Measurements from ENCODE around the gene CCL3. TPM values are rescaled to one million over a fixed set of nuclear protein-coding genes. Genes with fewer than 3 reads are reported as not detected.
"Not testable (repeated sequence)": the region's sequence is repeated elsewhere in the genome, so short reads cannot be mapped to it uniquely, and the experiment has no call there.

CCL3 gene
- total RNA-seq, 1 donor from 2014 or later: not detected

GRCh38 chr17:36085765-36086164 lies 4.2 kb downstream of the CCL3 start:
- intact Hi-C loops (cut with micrococcal nuclease): no loop called here

GRCh38 chr17:36083691-36084090 lies 6.3 kb downstream of the CCL3 start:
- H3K27ac ChIP-seq (replicated peaks); H3K4me1 ChIP-seq; H3K9me3 ChIP-seq (replicated peaks); DNase-seq; H3K36me3 ChIP-seq; H3K4me3 ChIP-seq; intact Hi-C loops (cut with micrococcal nuclease): not testable (repeated sequence)
- H3K27me3 ChIP-seq (ENCODE audit: low read depth): peaks cover 12% of the 10 kb centered on the region

More at GRCh38 chr17:36085765-36086164, 4.2 kb downstream of the CCL3 start:
- H3K27me3 ChIP-seq (ENCODE audit: low read depth): peaks cover 32% of the 10 kb centered on the region
- DNase-seq: no peak
- H3K4me3 ChIP-seq: no peak overlapping the region
- no peaks in the 10 kb centered on the region for H3K4me1 ChIP-seq
- no peaks in the 10 kb centered on the region for H3K9me3 ChIP-seq (replicated peaks)
- no peak overlapping the region for H3K27ac ChIP-seq (replicated peaks)
- no peaks in the 10 kb centered on the region for H3K36me3 ChIP-seq
- no peak for TF ChIP-seq CTCF (IDR thresholded peaks at IDR 0.05; ENCODE audit: borderline replicate concordance)

GRCh38 chr17:36082482-36083120 lies 7.3 kb downstream of the CCL3 start:
- intact Hi-C loops (cut with micrococcal nuclease); H3K4me1 ChIP-seq; H3K4me3 ChIP-seq; H3K9me3 ChIP-seq (replicated peaks); H3K27ac ChIP-seq (replicated peaks); DNase-seq; H3K36me3 ChIP-seq; H3K27me3 ChIP-seq (ENCODE audit: low read depth): not testable (repeated sequence)

- H3K27ac ChIP-seq (replicated peaks); intact Hi-C loops (cut with micrococcal nuclease): not testable (repeated sequence)
These were observed 8.1 kb downstream of the CCL3 start for GRCh38 chr17:36081681-36082471.

GRCh38 chr17:36074365-36074764 lies 15.6 kb downstream of the CCL3 start:
- peaks cover 9% of the 10 kb centered on the region for H3K9me3 ChIP-seq (replicated peaks)
- intact Hi-C loops (cut with micrococcal nuclease): no loop called here
- no peak overlapping the region for H3K4me3 ChIP-seq
- peaks cover 6% of the 10 kb centered on the region for H3K27me3 ChIP-seq (ENCODE audit: low read depth)
- no peak for TF ChIP-seq CTCF (IDR thresholded peaks at IDR 0.05; ENCODE audit: borderline replicate concordance)
- H3K4me1 ChIP-seq: no peaks in the 10 kb centered on the region
- H3K27ac ChIP-seq (replicated peaks): no peak overlapping the region
- DNase-seq: no peak
- no peaks in the 10 kb centered on the region for H3K36me3 ChIP-seq

More at GRCh38 chr17:36081681-36082471, 8.1 kb downstream of the CCL3 start:
- H3K36me3 ChIP-seq; H3K27me3 ChIP-seq (ENCODE audit: low read depth); DNase-seq; H3K4me3 ChIP-seq; H3K9me3 ChIP-seq (replicated peaks); H3K4me1 ChIP-seq: not testable (repeated sequence)

GRCh38 chr17:36072431-36073121 lies 17.4 kb downstream of the CCL3 start:
- H3K27ac ChIP-seq (replicated peaks): no peak overlapping the region
- no peaks in the 10 kb centered on the region for H3K4me1 ChIP-seq
- peak; percentile 70 for TF ChIP-seq CTCF (IDR thresholded peaks at IDR 0.05; ENCODE audit: borderline replicate concordance)
- intact Hi-C loops (cut with micrococcal nuclease): no loop called here
- H3K36me3 ChIP-seq: no peaks in the 10 kb centered on the region
- no peak overlapping the region for H3K4me3 ChIP-seq
- peaks cover 16% of the 10 kb centered on the region for H3K27me3 ChIP-seq (ENCODE audit: low read depth)
- H3K9me3 ChIP-seq (replicated peaks): peaks cover 9% of the 10 kb centered on the region
- no peak for DNase-seq

Data from left ventricle myocardium inferior (tissue), 1 donor.